Gastroesophageal sphincter (tissue), 4 donors: ENCODE results near the gene ACSS3. TPM values are rescaled to one million over a fixed set of nuclear protein-coding genes. Genes with fewer than 3 reads are reported as not detected.

Experiments
- ATAC-seq: fragments of 150-250 bp; one replicate; pipeline ENCODE4 v1.9.1; 2016; ENCODE audit warnings: mild to moderate bottlenecking, moderate library complexity
- H3K27ac ChIP-seq, 4 donors: fragments of 200-600 bp; sonication (generic) in 3 of 4; 1 replicate in 3 of 4; 2 replicates in 1 of 4; pipeline ENCODE4 v1.5.1; 2016 to 2019
- H3K27me3 ChIP-seq: fragments of 200-600 bp; sonication (generic); one replicate; pipeline ENCODE4 v1.5.1; 2019
- H3K36me3 ChIP-seq, 2 donors: fragments of 200-600 bp; sonication (generic); one replicate each; pipeline ENCODE4 v1.5.1; 2019; ENCODE audit warnings: control low read depth in 1 of 2
- H3K4me1 ChIP-seq, 3 donors: fragments of 200-600 bp; sonication (generic); 1 replicate in 2 of 3; 2 replicates in 1 of 3; pipeline ENCODE4 v1.5.1; 2016 to 2019; ENCODE audit warnings: control low read depth in 2 of 3
- H3K4me3 ChIP-seq, 2 donors: fragments of 200-600 bp; sonication (generic); one replicate each; pipeline ENCODE4 v1.5.1; 2019; ENCODE audit warnings: mild to moderate bottlenecking in 1 of 2, moderate library complexity in 1 of 2
- H3K9me3 ChIP-seq, 3 donors: fragments of 200-600 bp; sonication (generic); one replicate each; pipeline ENCODE4 v1.5.1; 2017 to 2019; ENCODE audit warnings: control low read depth in 2 of 3
- EP300 ChIP-seq: sonication (generic); formaldehyde crosslinking; IDR thresholded peaks from one replicate; pipeline ENCODE4 v1.6.1; 2017; ENCODE audit warnings: antibody characterized with exemption, mild to moderate bottlenecking
- POLR2A ChIP-seq, 2 donors: fragments of 450-650 bp; IDR thresholded peaks; one replicate each; pipeline ENCODE4 v1.6.1; 2017; ENCODE audit warnings: antibody characterized with exemption in 2 of 2, mild to moderate bottlenecking in 2 of 2, moderate library complexity in 1 of 2
- POLR2AphosphoS5 ChIP-seq: sonication (generic); formaldehyde crosslinking; IDR thresholded peaks from one replicate; pipeline ENCODE4 v1.6.1; 2017; ENCODE audit warnings: antibody characterized with exemption
- WGBS, 2 donors: methylation state at CpG; one replicate each; pipeline ENCODE4 v1.1.5; 2018; ENCODE audit warnings: low coverage in 1 of 2; 5-methylcytosine and 5-hydroxymethylcytosine counted together
- total RNA-seq, 4 donors: library from RNA; depleted of rRNA; stranded (reverse); fragments of >200 nt; gene quantifications; one replicate each; pipeline ENCODE4 v1.1.0, GENCODE V29; 2016
- TF ChIP-seq, protein P1 (sequence below), 4 experiments: fragments of 200-600 bp in 2 of 4; fragments of 450-650 bp in 2 of 4; sonication (generic) in 1 of 4; IDR thresholded peaks; one replicate each; pipeline ENCODE4 v1.5.1; 2017 to 2019; ENCODE audit warnings: antibody characterized with exemption in 4 of 4, mild to moderate bottlenecking in 2 of 4, moderate library complexity in 2 of 4

ACSS3 gene
- total RNA-seq, 4 donors from 2014 or later: 6.8 to 19.0 (median 13.5) TPM

- no peak overlapping the region for H3K4me3 ChIP-seq
- H3K36me3 ChIP-seq: no peaks in the 10 kb centered on the region
- ATAC-seq: no peak
- TF ChIP-seq EP300: no peak
- TF ChIP-seq POLR2A (IDR thresholded peaks at IDR 0.05): no peak
- TF ChIP-seq, protein P1, sequence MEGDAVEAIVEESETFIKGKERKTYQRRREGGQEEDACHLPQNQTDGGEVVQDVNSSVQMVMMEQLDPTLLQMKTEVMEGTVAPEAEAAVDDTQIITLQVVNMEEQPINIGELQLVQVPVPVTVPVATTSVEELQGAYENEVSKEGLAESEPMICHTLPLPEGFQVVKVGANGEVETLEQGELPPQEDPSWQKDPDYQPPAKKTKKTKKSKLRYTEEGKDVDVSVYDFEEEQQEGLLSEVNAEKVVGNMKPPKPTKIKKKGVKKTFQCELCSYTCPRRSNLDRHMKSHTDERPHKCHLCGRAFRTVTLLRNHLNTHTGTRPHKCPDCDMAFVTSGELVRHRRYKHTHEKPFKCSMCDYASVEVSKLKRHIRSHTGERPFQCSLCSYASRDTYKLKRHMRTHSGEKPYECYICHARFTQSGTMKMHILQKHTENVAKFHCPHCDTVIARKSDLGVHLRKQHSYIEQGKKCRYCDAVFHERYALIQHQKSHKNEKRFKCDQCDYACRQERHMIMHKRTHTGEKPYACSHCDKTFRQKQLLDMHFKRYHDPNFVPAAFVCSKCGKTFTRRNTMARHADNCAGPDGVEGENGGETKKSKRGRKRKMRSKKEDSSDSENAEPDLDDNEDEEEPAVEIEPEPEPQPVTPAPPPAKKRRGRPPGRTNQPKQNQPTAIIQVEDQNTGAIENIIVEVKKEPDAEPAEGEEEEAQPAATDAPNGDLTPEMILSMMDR (IDR thresholded peaks at IDR 0.05): no peak
- TF ChIP-seq POLR2AphosphoS5: no peak
- H3K27ac ChIP-seq: no peak overlapping the region
- no peaks in the 10 kb centered on the region for H3K4me1 ChIP-seq
- no peaks in the 10 kb centered on the region for H3K27me3 ChIP-seq
- 69 to 78% methylated on average over 5 of the region's 5 CpGs for WGBS, 2 donors
- no peaks in the 10 kb centered on the region for H3K9me3 ChIP-seq
These were observed 65.2 kb downstream of the ACSS3 start for GRCh38 chr12:81143057-81143456.

DNA sequence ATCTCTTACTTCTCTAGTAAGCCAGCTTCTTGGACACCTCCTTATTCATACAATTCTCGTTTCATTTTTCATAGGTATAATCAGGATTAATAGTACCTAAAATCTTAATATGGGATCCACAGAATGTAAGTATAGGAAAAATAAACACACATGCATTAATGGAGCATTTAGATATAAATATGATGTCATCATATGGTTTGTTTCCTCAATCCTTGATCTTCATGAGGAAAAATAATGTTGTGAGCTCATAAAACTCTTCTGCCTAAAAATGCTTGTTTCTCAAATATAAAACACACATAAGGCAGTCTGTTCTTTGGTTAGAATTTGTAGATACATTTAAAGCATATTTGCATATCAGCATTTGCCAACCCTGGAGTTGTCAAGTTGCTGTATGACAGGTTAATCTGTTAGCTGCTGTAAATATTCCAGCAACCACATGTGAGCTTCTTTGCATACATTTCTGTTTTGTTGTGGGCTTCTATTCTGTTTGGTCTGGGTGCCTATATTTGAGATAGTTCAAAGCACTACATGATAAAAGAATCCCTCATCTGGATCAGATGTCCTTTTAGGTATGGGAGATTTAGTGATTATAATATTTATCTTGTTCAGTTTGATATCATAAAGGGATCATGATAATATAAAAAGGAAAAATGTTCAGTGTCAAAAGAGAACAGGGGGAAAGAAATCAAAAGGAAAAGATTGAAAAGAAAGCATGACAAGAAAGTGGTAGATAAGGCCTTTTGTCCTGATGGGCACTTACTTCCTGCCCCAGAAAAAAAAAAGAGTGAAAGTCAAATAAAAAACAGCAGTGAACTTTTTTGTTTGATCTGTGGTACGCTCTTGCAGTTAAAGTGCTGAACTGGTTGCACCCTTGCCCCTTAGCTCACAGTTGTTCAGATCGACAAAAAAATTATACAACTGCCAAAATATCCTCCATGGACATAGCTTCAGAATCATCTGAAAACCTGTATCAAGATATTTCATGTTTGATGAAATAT, 68.6 kb downstream of the ACSS3 start:
- Histone ChIP-seq H3K27ac (no peak overlapping the region), H3K4me3 (no peak overlapping the region), H3K36me3 (no peaks in the 10 kb centered on the region), H3K9me3 (no peaks in the 10 kb centered on the region), H3K27me3 (no peaks in the 10 kb centered on the region), H3K4me1 (no peaks in the 10 kb centered on the region)
- 69 to 74% methylated on average over 3 of the region's 3 CpGs for WGBS, 2 donors
- no peak for ATAC-seq
- TF ChIP-seq POLR2AphosphoS5 (no peak), EP300 (no peak), POLR2A (IDR thresholded peaks at IDR 0.05) (no peak)
- TF ChIP-seq, protein P1 (IDR thresholded peaks at IDR 0.05): no peak

DNA sequence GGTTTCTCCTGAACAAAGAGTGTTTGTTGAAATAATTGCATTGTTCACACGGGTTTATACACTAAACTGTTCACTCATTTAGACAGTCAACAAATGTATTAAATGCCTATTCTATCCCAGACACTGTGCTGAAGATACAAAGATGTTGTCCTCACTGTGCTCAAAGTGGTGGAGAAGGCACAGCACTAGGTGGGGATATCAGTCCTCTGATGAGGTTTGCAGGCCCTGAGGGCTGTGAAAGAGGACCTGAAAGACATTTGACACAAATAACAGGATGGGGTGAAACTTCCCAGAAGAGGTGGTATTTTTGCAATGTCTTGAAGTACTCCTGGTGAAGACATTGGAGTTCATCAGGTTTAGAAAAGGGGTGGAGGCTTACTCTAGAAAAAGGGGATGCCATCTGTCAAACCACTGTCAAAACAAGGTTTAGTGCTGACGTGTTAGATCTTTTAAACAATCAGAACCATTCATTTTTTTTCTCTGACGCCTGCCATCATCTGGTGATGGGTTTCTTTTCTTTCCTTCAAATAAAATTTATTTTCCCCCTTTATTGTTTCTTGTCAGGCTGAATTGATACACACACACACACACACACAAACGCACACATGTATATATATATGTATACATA, 69.5 kb downstream of the ACSS3 start:
- no peaks in the 10 kb centered on the region for H3K4me1 ChIP-seq
- no peak for ATAC-seq
- no peak overlapping the region for H3K27ac ChIP-seq
- no peaks in the 10 kb centered on the region for H3K9me3 ChIP-seq
- H3K4me3 ChIP-seq: no peak overlapping the region
- H3K36me3 ChIP-seq: no peaks in the 10 kb centered on the region
- WGBS, 2 donors: 60 to 66% methylated on average over 3 to 4 of the region's 4 CpGs
- H3K27me3 ChIP-seq: no peaks in the 10 kb centered on the region
- TF ChIP-seq EP300 (no peak), POLR2A (IDR thresholded peaks at IDR 0.05) (no peak), POLR2AphosphoS5 (no peak)
- TF ChIP-seq, protein P1 (IDR thresholded peaks at IDR 0.05): no peak

- H3K4me3 ChIP-seq: no peak overlapping the region
- H3K9me3 ChIP-seq: no peaks in the 10 kb centered on the region
- WGBS, 2 donors: 57 to 72% methylated on average over 4 of the region's 4 CpGs
- H3K27ac ChIP-seq: no peak overlapping the region
- no peaks in the 10 kb centered on the region for H3K27me3 ChIP-seq
- H3K36me3 ChIP-seq: no peaks in the 10 kb centered on the region
- TF ChIP-seq, protein P1 (IDR thresholded peaks at IDR 0.05): no peak
- no peak for TF ChIP-seq POLR2AphosphoS5
- TF ChIP-seq POLR2A (IDR thresholded peaks at IDR 0.05): no peak
- TF ChIP-seq EP300: no peak
- ATAC-seq: no peak
- no peaks in the 10 kb centered on the region for H3K4me1 ChIP-seq
These were observed 72.5 kb downstream of the ACSS3 start for GRCh38 chr12:81150382-81150781.
